GM19372 (cell line): Measurements from ENCODE around the gene SCLT1.
"Not testable (repeated sequence)": the region's sequence is repeated elsewhere in the genome, so short reads cannot be mapped to it uniquely, and the experiment has no call there.

Experiments
- ATAC-seq: cut with Tn5 transposase; IDR thresholded peaks from one replicate; pipeline ENCODE4 v1.9.1; 2021; ENCODE audit warnings: mild to moderate bottlenecking, low read depth, moderate library complexity; ENCODE audit not compliant: unreplicated experiment

SCLT1 gene

DNA sequence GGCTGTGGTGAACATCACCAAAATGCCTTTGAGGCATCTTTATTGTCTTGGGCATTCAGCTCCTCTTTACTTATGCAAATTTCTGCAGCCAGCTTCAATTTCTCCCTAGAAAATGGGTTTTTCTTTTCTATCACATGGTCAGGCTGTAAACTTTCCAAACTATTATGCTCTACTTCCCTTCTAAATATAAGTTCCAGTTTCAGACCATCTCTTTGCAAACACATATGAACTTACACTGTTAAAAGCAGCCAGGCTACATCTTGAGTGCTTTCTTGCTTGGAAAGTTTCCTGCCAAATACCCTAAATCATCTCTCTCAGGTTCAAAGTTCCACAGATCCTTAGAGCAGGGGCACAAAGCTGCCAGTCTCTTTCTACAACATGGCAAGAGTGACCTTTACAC lies 13.2 kb downstream of the SCLT1 start:
- no peak for ATAC-seq

GRCh38 chr4:129077326-129077725 lies 16.0 kb downstream of the SCLT1 start:
- ATAC-seq: no peak

GRCh38 chr4:129069537-129069936 lies 23.8 kb downstream of the SCLT1 start:
- ATAC-seq: not testable (repeated sequence)

GRCh38 chr4:129064717-129065116 lies 28.6 kb downstream of the SCLT1 start:
- no peak for ATAC-seq

DNA sequence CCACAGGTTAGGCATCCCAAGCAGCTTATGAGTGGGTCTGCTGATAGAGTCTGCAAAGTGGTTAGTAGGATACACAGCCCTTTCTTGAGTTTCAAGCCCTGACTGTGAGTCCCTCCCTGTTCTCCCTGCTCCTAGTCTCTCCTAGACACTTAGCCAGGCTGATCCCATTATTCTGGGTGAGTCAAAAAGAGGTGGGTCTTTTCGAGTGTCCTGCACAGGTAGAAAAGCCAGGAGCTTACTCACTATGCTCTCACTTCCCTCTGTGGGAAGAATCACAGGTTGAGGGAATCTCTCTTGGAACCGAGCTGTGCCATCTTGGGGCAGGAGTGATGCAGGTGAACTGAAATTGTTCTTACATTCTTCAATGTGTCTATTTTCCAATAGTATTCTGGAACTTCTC lies 29.7 kb downstream of the SCLT1 start:
- no peak for ATAC-seq

DNA sequence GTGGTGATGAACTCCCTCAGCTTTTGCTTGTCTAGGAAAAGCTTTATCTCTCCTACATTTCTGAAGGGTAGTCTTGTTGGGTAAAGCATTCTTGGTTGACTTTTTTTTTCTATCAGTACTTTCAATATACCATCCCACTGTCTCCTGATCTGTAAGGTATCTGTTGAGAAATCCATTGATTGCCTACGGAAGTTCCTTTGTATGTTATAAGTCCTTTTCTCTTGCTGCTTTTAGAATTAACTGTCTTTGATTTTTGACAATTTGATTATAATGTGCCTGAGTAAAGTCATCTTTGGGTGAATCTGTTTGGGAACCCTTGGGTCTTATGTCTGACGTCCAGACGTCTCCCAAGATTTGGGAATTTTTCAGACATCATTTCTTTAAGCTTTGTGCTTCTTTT lies 30.8 kb downstream of the SCLT1 start:
- no peak for ATAC-seq

DNA sequence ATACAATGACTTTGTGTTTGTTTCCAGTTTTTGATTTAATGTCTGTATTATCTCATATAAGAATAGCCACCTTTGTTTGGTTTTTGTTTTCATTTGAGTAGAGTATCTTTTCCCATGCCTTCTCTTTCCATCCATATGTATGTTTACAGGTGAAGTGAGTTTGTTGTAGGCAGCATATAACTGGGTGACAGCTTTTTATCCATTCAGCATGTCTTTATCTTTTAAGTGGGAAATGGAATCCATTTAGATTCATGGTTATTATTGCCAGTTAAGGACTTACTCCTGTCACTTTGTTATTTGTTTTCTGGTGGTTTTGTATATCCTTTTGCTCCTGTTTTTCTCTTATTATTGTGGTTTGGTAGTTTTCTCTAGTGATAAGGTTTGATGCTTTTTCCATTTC lies 34.3 kb downstream of the SCLT1 start:
- no peak for ATAC-seq

GRCh38 chr4:129046055-129046959 lies 47.0 kb downstream of the SCLT1 start:
- ATAC-seq: no peak

DNA sequence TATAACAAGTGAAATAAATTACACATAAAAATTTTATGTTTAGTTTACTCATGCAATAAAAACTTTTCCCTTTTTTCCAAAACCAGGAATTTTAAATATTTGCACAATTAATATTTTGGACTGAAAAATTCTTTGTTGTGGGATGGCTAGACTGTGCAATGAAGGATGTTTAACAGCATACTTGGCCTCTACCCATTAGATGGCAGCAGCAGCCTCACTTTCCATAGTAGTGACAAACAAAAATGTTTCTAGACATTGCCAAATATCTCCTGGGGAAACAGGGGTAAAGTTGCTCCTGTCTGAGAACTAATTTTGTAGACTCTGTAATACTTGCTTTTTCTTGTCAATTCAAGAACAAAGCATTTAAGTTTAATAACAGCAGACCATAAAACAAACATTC lies 49.8 kb downstream of the SCLT1 start:
- no peak for ATAC-seq

DNA sequence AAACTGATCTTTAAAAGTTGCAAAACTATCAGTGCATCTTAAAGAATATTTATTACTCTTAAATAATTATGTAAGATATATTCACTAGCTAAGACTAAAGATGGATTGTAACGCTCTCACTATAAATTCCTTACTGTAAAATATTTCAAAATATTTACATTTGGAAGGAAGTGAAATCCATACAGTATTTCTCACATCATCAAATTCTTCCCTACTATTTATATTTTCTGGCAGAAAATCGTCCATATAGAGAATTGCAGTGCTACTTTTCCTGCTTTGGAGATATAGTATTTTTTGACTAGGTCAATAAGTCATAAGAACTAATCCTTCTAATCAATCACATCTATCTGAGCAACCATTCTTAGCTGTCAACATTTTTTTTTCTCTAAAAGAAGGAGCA lies 52.9 kb downstream of the SCLT1 start:
- ATAC-seq: no peak

DNA sequence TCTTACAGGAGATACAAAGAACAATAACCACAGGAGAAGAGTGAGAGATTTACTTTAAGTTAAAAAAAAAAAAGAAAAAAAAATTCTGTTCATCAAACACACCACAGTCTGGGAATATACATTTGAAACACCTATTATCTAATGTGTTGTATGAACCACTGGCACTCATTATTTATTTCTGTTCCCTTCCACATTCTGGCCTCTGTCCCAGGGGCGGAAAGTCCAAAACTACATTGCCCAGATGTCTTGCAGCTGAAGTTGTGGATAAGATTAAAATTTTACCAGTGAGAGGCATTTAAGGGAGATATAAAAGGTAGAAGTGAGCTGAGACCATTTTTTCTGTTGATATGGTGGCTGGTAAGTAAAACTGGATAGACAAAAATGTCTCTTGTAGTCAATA lies 56.2 kb downstream of the SCLT1 start:
- ATAC-seq: no peak

GRCh38 chr4:129014566-129015509 lies 78.5 kb downstream of the SCLT1 start:
- no peak for ATAC-seq

DNA sequence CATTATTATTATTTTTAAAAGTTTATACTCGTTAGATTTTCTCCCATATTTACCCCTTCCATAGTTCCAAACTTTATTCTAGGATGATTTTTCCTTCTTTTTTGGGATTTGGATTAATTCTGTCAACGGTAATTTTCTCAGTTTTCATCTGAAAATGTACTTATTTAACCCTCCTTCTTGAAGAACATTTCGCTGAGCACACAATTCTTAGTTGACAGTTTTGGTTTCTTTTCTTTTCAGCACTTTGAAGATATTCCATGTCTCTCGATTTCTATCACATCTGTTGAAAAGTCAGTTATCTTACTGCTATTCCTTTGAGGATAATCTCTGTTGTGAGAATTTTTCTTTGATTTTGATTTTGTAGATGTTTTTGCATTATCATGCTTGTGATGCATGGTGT lies 85.2 kb downstream of the SCLT1 start:
- no peak for ATAC-seq

DNA sequence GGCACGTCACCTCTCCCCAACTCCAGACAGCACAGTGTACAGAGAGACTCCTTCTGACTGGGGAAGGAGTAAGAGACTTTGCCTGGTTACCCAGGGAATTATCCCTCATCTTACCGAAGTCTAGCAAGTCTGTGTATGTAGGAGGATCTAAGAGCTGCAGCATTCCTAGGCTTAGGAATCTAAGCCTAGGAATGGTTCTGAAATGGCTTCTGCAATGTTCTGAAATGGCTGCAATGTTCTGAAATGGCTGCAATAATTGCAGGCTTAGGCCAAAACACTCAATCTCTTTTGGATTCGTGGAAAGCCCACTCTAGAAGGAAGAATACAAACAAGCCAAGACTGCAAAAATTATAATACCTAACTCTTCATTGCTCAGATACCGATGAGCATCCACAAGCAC lies 106.4 kb downstream of the SCLT1 start:
- ATAC-seq: no peak

GRCh38 chr4:128986019-128986418 lies 107.3 kb downstream of the SCLT1 start:
- ATAC-seq: no peak

- ATAC-seq: no peak
Observed at GRCh38 chr4:128983771-128984485, 109.4 kb downstream of the SCLT1 start.

DNA sequence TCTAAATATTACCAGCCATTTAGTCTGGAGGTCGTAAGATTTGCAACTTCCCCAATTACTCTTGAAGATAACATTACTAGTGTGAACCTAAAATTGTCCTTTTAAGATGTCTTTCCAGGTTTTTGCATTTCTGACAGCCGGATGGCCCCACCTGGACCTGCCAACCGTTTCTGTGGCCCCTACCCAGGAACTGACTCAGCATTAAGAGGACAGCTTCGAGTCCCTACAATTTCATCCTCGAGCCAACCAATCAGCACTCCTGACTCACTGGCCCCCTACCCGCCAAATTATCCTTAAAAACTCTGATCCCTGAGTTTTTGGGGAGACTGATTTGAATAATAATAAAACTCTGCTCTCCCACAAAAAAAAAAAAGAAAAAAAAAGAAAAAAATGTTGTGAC lies 112.0 kb downstream of the SCLT1 start:
- ATAC-seq: no peak

DNA sequence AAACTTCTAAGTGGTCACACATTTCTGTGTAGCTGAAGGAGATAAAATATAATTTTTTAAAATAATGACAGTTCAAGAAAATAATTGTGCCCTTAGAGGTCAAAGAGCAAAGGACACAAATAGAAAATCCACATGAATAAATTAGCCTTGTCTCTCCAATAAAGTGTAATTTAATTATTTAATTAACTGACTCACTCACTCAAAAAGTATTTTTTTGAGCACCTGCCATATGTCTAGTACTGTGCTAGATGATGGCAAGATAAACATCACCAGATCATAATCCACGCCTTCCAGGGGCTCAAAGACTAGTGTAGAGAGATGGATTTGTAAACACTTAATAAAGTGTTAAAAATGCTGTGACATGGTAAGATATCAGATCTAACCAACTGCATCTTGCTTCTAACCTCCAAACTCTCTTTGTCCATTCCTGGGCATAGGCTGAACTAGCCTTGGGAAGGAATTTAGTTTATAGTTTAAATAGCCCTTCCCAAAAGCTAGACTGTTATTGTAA lies 112.5 kb downstream of the SCLT1 start:
- no peak for ATAC-seq

DNA sequence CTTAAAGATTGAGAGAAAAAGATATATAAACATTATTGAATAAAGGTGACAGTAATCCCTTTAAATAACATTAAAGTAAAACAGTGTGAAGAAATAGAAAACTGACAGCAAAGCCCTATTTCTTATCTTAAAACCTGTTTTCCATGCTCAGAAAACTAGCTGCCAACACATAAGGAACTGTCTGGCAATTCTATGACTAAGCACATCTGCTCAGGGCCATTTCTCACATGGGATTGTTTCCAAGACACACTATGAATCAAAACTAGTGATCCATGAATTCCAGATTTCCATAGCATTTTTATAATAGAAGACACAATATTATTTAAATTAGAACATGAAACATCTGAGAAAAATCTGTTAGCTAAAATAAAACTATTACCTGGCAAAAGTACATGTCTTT lies 113.4 kb downstream of the SCLT1 start:
- ATAC-seq: no peak

DNA sequence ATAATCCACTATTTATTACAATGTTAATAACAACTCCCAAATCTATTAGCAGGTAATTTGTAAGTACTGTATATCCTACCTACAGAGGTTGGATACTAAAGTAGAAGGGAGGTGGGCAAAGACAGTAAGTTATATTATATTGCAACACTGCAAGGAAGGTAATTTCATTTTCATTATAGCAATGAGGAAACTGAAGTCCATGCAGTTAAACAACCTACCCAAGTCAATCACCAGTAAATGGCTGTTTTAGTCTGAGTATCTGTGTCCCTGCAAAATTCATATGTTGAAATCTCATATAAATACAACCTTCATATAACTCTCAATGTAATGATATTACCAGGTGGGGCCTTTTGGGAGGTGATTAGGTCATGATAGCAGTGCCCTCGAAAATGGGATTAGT lies 114.4 kb downstream of the SCLT1 start:
- ATAC-seq: no peak

GRCh38 chr4:128974136-128974581 lies 119.2 kb downstream of the SCLT1 start:
- ATAC-seq: no peak
